BJ (cell line): Measurements from ENCODE around the gene ARID5A. TPM values are rescaled to one million over a fixed set of nuclear protein-coding genes. Genes with fewer than 3 reads are reported as not detected.
A peak's percentile ranks its signal among the peaks of the same experiment; 100 is the strongest.

ENCODE experiments used
- CTCF ChIA-PET: fragments of 350-600 bp; formaldehyde crosslinking; extraction: SDS; loops from one replicate; lab custom pipeline; 2021; ENCODE audit warnings: antibody characterized with exemption, inconsistent platforms; lab: Yijun Ruan, JAX
- POLR2A ChIA-PET: fragments of 300-600 bp; sonication (Branson Sonifier 250); formaldehyde crosslinking; extraction: SDS; loops from one replicate; lab custom pipeline; 2021; ENCODE audit warnings: antibody characterized with exemption; lab: Charles Lee
- DNase-seq: peaks from one replicate; pipeline ENCODE4 v3.0.0-alpha.2; 2011; ENCODE audit warnings: low read depth
- H3K27me3 ChIP-seq: 2 replicates; pipeline ENCODE4 v1.6.0; 2011; ENCODE audit warnings: low read length; ENCODE audit not compliant: control insufficient read depth, insufficient read depth
- H3K36me3 ChIP-seq: 2 replicates; pipeline ENCODE4 v1.5.1; 2011; ENCODE audit warnings: low read length; ENCODE audit not compliant: control insufficient read depth, insufficient read depth
- H3K4me3 ChIP-seq: 2 replicates; pipeline ENCODE4 v1.5.1; 2011; ENCODE audit warnings: low read depth, mild to moderate bottlenecking, control low read depth, low read length
- polyA plus RNA-seq: library from polyadenylated mRNA; depleted of rRNA; stranded (reverse); fragments of >200 nt; gene quantifications from 2 replicates; pipeline ENCODE4 v1.2.3, GENCODE V29; 2011
- TF ChIP-seq, protein P1 (sequence below): IDR thresholded peaks from 2 replicates; pipeline ENCODE4 v1.5.1; 2011; ENCODE audit warnings: low read depth, mild to moderate bottlenecking, control low read depth, inconsistent platforms, low read length, moderate library complexity; ENCODE audit not compliant: insufficient read depth

ARID5A gene
- polyA plus RNA-seq, 1 experiment, result 19.1 TPM

DNA sequence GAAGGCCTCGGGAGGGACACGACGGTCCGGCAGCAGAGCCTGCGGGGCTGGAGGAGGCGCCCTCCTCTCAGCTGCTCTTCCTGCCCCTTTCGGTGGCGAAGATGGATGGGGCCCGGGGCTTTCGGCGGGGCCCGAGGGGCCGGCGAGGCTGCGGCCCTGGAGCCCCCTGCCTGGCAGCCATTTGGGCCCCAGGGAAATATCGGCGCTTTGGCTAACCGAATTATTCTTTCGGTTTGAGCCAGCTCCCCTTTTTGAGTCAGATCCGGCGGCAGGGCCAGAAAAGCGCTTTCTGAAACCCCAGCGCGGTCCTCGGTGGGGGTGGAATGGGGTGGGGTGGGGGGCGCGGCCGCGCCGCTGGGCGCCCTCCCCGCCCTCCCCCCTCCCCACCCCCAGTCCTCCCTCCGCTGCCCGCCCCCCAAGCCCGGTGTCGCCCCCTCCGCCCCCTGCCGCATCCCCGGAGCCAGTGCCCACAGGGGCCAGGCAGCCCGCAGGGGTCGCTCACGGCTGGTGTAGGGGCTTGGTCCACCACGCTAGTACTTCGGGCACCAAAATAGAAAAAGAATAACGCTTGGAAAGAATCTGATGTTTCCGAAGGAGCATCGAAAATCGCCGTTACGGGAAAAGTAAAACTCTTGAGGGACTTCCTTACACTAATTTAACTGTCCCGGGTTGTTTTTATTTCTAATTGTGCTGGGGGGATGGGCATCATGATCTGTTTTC, 9.1 kb upstream of the ARID5A start:
- H3K36me3 ChIP-seq, result no peaks in the 10 kb centered on the region
- TF ChIP-seq, protein P1, sequence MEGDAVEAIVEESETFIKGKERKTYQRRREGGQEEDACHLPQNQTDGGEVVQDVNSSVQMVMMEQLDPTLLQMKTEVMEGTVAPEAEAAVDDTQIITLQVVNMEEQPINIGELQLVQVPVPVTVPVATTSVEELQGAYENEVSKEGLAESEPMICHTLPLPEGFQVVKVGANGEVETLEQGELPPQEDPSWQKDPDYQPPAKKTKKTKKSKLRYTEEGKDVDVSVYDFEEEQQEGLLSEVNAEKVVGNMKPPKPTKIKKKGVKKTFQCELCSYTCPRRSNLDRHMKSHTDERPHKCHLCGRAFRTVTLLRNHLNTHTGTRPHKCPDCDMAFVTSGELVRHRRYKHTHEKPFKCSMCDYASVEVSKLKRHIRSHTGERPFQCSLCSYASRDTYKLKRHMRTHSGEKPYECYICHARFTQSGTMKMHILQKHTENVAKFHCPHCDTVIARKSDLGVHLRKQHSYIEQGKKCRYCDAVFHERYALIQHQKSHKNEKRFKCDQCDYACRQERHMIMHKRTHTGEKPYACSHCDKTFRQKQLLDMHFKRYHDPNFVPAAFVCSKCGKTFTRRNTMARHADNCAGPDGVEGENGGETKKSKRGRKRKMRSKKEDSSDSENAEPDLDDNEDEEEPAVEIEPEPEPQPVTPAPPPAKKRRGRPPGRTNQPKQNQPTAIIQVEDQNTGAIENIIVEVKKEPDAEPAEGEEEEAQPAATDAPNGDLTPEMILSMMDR, result peak; percentile 49
- POLR2A ChIA-PET, result no interaction called here
- CTCF ChIA-PET, result interaction anchor here (1.3 to 1.7 kb wide), 5 partner anchors 10 to 585 kb away, joined by 4 to 7 read pairs (median 6); partner anchors contain the start of gene ANKRD36
- H3K27me3 ChIP-seq, result no peaks in the 10 kb centered on the region
- DNase-seq, result no peak
- H3K4me3 ChIP-seq, result peak overlapping the region; percentile 34

DNA sequence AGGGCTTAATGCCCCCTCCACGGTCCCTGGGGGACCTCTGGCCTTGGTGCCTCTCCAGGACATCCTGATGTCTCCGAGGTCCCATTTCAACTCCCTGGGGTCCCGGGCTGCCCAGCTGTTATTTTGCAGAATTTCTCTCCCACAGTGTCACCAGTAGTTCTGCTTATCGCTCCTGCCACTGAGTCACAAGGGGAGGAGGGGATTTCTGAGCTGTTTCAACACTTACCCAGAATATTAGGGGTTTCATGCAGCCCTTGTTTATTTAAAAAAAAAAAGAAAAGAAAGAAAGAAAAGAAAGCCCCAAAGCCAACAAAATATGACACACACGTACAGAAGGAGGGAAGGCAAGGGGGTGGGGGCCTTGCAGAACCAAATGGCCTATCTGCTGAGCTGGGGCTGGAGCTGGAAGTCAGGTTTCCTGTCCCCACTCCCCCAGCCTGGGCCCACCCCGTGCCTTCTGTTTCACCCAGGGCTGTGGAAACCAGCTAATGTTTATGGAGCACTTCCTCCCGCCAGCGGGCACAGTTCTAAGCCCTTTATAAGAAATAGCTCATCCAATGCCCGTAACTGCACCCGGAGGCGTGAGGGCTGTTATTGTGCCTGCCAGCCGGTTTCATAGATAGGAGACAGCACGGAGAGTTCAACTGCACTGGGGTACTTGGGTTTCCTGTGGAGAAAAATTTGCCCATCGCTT, 8.4 kb upstream of the ARID5A start:
- Histone ChIP-seq H3K36me3 (no peaks in the 10 kb centered on the region), H3K4me3 (peak overlapping the region; percentile 34; the same call in 1 of the 2 replicates), H3K27me3 (no peaks in the 10 kb centered on the region)
- POLR2A ChIA-PET, result no interaction called here
- no peak for DNase-seq
- TF ChIP-seq, protein P1, result no peak
- CTCF ChIA-PET, result interaction anchor here (0.7 to 1.7 kb wide), 6 partner anchors 10 to 584 kb away, joined by 3 to 7 read pairs (median 5); partner anchors contain the start of gene ANKRD36

DNA sequence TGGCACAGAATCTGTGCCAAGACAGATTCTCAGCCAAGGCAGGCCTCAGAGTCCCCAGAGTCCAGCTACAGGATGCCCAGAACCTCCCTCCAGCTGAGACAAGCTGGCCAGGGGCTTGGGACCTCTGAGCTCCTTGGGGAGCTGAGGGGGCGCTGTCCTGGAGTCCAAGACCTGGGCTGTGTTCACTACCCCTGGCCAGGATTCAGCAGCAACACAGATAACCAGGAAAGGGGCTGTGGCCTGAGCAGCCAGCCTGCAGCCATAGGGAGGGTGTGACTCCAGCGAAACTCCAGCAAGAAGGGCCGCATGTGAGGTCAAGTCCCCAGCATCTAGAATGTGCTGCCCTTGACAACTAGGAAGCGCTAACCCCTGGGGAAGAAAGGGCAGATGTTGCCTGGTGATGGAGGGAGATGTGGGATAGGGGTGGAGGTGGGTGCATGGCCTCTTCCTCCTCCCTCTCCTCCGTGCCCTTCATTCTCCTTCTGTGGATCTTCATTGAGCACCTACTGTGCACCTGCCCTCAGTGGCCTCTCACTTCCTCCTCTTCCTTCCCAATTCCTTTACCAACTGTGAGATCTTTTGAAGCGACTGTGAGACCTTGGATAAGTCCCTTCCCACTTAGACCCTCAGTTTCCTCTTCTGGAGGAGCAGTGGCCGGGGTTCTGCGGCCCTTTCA, 7.7 kb upstream of the ARID5A start:
- H3K4me3 ChIP-seq, result no peak overlapping the region
- POLR2A ChIA-PET, result no interaction called here
- CTCF ChIA-PET, result interaction anchor here (0.7 to 1.7 kb wide), 5 partner anchors 9 to 120 kb away, joined by 3 to 7 read pairs (median 6); no protein-coding TSS in a partner anchor
- TF ChIP-seq, protein P1, result 0 out of 2 replicates have a peak, but pooled peaks have one; percentile 11
- H3K27me3 ChIP-seq, result no peaks in the 10 kb centered on the region
- no peaks in the 10 kb centered on the region for H3K36me3 ChIP-seq
- no peak for DNase-seq

GRCh38 chr2:96529376-96530143, 7.0 kb upstream of the ARID5A start:
- H3K4me3 ChIP-seq, result no peak overlapping the region
- no peak for DNase-seq
- CTCF ChIA-PET, result interaction anchor here (0.8 to 3.3 kb wide), 2 partner anchors 20 to 25 kb away, joined by 4 to 14 read pairs; no protein-coding TSS in a partner anchor
- TF ChIP-seq, protein P1, result no peak
- POLR2A ChIA-PET, result no interaction called here
- no peaks in the 10 kb centered on the region for H3K36me3 ChIP-seq
- no peaks in the 10 kb centered on the region for H3K27me3 ChIP-seq
